GM10847 (cell line): ENCODE results near the gene FAM131B.

ENCODE experiments used
- POLR2A ChIP-seq: IDR thresholded peaks from 2 replicates; pipeline ENCODE4 v1.6.1; 2011; ENCODE audit not compliant: insufficient read length; ENCODE audit errors: extremely low read depth

Gene FAM131B

DNA sequence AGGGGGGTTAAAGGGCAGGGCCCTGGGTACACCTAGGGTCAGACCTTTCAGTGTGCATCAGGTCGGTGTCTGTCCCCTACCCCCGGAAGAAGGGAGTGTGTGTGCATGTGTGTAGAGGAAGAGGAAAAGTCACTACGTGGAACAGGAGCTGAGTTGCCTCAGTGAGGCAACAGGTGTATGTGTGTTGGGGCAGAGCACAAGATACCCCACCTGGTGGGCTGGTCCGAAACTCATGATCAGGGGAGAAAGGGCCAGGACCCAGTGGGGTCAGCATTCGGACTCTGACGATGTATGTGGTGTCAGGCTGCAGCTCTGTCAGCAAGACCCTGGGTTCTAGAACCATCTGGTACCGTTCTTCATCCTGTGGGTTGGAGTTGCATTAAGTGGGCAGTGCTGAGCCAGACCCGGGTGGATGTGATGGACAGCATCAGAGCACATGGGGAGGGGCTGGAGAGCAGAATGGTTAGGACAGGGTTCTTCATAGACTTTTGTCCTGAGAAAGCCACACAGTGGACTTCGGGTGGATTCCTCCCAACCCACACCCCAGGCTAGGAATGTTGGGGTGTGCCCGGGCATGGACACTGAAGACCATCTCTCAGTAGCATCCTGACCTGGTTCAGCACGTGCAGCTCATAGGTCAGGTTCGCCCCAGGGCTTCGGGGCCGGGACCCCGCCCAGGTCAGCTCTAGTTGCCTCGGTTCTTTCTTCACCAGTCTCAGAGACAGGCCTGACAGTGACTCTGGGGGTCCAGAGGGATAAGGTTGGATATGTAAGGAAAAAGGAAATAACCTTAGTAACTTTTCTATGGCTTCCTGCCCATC lies 35.4 kb upstream of the FAM131B start:
- TF ChIP-seq POLR2A: no peak

DNA sequence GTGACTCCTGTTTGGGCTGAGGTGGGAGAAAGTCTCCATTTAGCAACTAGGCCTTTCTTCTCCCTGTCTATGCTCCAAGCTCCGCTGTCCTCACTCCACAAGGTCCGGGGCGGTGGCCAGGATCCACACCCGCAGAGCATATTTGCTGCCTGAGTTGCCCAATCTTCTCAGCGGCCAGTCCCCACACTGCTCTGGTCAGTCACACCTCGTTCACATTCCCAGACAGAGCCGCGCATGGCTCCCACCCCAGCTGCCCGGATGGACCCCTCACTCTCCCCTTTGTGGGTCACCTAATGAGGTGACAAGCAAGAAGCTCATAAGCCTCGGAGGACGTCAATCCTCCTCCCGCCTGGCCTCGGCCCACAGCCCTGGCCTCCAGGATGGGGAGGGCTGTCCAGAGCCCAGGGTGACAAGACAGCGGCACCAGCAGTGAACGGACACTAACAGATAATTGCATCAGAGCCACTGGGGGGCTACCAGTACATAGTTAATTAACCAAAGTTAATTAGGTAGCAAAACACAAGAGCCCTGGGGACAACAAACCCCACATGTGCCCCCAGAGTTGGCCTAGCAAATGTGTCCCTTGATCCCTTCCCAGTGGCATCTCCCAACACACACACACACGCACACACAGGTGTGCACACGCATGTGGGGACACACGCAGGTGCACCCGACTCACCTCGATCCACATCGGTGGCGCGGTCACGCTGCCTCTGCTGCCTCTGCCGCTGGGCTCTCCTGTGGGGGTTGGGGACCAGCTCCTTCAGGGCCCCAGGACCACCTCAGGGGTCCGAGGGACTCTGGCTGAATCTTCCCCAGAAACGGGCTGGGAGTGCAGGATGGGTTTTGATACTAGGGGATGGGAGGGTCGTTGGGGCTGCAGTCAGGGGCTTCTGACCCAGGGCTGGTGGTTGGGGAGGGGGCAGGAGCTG lies 34.4 kb upstream of the FAM131B start:
- no peak for TF ChIP-seq POLR2A

DNA sequence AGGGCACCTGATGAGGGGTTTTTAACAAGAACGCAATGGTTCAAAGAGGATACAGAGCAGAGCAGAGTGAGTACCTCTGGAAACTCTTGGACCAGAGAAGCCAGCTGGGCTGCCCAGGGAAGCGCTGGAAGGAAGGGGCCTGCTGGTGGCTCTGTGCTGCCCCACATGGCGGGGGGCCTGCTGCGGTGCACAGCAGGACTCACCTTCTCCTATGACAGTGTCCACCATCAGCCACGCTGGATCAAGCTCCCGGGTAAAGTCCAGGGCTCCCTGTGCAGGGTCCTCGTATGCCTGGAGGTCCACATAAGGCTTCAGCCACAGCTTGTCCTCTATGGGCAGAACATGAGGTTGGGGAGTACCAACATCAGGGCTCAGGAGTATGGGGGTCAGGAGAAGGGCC lies 33.7 kb upstream of the FAM131B start:
- no peak for TF ChIP-seq POLR2A

DNA sequence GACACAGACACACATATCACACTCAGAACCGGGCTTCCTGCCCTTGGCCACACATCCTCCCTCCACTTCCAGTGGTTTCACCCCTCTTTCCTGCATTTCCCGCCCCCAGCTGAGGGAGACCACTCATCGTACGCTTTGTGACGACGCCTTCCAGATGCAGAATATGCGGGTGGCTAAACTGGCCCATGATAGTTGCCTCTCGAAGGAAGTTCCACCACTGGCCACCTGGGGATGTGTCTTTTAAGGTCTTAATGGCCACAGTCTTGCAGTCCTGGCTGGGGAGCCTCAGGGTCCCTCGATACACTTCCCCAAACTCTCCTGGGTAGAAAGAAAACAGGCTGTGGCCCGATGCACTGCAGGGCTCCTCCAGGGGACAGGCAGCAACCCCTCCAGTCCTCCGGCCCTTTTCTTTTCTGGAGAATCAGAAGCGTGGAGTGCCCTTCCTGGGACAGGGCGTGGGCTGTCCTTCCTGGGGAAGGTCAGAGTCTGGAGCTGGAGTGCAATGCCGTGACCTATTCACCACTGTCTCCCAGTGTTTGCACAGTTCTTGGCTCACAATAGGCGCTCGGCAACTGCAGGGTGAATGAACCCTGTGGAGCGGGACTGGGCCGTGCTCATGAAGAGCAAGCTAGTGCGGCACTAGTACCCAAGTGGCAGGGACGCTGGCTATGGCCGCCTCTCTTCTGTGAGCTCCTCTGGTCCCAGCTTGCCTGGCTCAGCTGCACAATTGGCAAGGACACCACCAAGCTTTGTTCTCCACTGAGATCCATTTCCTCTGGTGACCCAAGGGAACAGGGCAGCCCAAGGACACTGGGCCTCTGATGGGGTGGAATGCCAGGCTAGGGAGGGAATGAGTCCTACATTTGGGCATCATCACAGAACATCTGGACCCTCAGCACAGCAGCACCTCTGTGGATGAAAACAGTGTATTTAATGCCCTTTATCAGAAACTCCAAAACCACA lies 33.0 kb upstream of the FAM131B start:
- TF ChIP-seq POLR2A: no peak

DNA sequence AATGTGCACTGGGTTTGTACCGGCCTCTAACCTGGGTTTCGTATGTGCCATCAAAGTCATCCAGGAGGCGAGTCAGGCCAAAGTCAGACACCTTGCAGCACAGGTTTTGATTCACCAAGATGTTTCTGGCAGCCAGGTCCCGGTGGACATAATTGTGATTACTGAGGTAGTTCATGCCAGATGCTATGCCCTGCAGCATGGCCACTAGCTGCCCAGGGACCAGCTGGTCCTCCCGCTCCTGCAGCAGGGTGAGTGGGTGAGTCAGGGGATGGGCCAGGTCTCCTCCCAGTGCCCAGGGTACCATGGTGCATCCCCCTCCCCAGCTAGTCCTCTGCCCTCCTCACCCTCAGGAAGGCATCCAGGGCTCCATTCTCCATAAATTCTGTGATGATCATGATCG lies 32.3 kb upstream of the FAM131B start:
- TF ChIP-seq POLR2A: no peak

DNA sequence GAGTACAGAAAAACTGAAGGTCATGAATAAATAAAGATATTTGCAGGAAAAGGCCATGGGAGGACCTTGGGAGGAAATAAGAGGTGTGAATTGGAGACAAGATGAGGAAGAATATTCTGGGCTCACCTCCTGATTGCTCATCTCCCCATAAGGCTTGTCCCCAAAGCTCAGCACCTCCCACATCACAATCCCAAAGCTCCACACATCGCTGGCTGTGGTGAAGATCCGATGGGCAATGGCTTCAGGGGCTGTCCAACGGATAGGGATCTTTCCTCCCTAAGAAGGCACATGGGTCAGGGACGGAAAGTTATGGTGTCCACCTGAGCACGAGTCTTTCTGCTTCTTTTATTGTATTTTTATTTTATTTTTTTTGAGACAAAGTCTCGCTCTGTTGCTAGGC lies 31.6 kb upstream of the FAM131B start:
- TF ChIP-seq POLR2A: no peak

DNA sequence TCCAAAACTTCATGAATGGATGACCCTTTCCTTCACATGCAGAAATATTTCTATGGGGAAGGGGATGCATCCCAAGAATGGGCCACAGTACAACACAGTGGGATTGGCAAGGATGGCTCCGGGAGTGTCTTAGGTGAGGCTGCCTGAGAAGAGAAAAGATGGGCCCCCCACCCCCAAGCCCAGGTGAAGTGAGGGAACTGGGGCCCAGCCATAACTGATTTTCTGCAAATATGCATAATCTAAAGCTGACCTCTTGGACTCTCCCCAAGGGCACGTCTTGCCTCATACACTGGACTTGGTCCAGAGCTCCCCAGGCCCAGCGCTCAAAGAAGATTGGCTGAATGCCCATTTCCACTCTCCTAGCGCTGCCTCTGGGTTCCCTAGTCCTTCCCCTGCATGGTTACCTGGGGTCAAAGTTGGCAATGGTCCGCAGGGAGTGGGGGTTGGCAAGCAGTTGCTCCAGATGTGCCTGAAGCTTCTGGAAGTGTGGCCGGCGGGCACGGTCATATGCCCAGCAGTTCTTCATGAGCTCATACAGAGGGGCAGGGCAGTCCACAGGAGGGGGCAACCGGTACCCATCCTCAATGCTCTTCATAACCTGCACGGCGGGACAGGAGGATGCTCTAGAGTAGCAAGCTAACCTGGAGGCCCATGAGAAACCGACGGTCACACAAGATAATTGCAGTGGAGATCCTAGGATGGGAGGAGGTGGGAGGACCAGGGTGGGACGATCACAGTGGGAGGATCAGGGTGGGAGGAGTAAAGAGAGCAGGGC lies 30.9 kb upstream of the FAM131B start:
- TF ChIP-seq POLR2A: no peak

DNA sequence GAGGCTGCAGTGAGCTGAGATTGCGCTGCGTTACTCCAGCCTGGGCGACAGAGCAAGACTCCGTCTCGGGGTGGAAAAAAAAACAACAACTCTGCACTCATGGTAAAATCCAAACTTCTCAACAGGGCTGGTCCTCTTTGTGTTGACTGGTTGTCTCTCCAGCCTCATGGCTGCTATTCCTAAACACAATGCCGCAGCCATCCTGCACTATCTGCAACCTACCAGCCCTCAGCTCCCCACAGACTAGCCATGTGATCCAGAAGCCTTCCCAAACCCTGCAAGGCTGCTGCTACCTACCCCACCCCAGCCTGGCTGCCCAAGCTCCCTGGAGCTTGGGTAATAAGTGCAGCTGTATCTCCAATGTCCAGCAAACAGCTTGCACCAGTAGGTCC lies 30.4 kb upstream of the FAM131B start:
- no peak for TF ChIP-seq POLR2A

DNA sequence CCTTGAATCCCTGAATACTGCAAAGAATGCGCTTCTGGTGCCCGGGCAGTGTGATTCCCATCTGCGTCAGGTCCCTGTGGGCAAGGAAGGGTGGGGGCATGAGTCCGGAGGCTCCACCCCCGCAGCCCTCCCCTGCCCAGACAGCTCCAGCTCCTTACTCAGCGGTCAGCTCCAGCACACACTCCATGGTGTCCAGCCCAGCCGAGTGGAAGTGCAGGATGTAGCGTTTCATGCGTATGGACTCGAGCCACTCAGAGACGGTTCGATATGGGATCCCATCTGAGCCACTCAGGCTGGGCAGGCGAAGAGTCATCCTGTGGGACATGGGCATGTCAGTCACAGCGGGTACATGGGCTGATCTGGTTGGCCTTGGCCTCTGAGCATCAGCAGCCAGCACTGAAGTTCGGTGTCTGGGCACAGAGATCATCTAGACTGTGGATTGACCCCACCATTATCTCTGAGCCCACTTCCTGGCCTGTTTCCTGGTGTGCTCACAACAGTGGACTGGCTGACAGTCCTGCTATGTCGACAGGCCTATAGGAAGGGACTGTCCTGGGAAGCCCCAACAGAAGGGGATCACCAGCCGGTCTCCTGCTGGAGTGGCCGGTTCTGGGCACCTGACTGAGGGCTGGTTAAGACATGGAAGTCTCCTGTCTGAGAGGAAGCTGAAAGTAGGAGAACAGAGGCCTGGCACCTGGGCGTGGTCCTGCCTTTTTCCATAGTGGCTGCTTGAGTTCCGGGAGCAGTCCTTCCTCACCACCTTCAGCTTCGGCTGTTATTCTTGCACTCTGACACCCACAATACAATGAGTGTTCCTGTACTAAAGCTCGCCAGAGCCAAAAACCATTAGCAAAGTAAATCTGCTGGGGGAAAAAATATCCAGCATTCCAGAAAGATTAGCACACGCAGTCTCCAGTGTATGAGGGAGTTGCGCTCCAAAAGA lies 29.2 kb upstream of the FAM131B start:
- TF ChIP-seq POLR2A: no peak

DNA sequence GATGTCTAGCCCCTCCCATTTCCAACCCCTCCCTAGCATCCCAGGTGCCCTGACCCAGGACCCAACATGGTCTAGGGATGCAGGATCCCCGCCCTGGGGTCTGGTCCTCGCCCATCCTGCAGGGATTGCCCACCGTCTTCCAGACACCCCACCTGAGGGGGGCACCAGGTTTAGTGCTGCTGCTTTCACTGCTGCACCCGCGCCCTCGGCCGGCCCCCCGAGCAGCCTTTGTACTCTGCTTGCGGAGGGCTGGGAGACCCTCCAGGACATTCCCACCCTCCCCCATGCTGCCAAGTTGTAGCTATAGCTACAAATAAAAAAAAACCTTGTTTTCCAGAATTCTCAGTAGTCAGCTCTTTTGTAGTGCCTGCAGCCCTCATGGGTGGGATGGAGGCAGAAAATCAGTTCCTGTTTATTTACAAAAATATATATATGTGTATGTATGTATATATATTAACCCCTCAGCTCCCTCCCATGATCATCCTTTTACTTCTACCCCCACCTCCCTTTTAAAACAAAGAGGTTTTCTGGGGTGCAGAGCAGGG lies 28.3 kb upstream of the FAM131B start:
- TF ChIP-seq POLR2A: no peak

DNA sequence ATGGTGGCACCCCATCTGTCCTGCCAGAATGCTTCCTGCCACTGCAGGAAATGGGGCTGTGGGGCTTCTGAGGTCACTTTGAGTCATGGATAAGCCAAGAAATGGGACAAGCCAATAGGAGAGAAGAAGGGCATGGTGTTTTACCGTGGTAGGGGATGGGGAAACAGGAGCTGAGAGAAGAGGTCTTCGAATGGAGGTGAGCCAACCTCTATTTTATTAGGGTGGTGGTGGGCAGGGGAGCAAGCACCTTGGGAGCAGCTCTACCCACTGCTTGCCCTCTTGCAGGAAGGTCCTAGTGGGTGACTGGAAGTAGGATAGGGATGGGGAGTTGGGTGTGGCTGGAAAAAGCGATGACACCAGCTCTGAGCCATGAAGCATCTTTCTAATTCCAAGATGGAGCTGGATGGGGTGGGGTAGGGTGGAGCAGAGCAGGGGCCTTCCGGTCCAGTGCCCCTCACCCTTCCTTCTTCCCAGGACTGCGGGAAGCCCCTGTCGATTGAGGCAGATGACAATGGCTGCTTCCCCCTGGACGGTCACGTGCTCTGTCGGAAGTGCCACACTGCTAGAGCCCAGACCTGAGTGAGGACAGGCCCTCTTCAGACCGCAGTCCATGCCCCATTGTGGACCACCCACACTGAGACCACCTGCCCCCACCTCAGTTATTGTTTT lies 27.7 kb upstream of the FAM131B start:
- TF ChIP-seq POLR2A: no peak

DNA sequence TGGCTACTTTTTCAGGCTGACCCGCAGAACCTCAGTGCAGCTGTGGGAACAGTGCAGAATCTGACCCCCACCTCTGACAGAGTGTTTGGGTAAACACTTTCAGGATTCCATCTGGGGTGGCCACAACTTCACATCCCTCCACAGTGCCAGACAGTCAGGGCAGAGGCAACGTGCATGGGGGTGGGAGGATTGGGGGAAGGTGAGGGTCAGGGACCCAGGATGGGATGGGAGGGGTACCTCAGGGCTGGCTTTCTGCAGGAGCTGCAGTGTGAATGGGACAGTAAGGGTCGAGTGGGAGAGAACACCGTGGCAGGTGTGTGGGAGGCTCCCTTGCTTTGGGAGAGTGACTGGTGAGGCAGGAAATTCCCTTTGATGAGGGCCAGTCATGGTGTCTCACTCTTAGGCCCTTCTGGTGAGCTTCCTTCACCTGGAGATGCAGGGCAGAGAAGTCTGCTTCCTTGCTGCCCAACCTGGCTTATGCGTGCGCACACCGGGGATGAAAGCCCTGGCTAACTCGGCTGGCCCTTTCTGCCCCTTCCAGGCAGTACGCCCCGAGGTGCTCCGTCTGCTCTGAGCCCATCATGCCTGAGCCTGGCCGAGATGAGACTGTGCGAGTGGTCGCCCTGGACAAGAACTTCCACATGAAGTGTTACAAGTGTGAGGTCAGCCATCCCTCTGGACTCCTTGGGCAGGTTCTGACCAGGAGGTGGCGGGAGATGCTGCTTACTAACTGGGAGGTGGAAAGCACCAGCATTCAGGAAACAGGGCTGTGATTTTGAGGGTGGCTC lies 27.0 kb upstream of the FAM131B start:
- no peak for TF ChIP-seq POLR2A
